GM18505 (cell line): Measurements from ENCODE around the gene ANKEF1.
"Not testable (repeated sequence)": the region's sequence is repeated elsewhere in the genome, so short reads cannot be mapped to it uniquely, and the experiment has no call there.

Source experiments
- ATAC-seq: cut with Tn5 transposase; IDR thresholded peaks from one replicate; pipeline ENCODE4 v1.9.1; 2021; ENCODE audit not compliant: unreplicated experiment
- POLR2A ChIP-seq: IDR thresholded peaks from 4 replicates; pipeline ENCODE4 v1.6.1; 2011; ENCODE audit warnings: borderline replicate concordance; ENCODE audit not compliant: insufficient read depth, insufficient read length; ENCODE audit errors: extremely low read depth

Gene ANKEF1

DNA sequence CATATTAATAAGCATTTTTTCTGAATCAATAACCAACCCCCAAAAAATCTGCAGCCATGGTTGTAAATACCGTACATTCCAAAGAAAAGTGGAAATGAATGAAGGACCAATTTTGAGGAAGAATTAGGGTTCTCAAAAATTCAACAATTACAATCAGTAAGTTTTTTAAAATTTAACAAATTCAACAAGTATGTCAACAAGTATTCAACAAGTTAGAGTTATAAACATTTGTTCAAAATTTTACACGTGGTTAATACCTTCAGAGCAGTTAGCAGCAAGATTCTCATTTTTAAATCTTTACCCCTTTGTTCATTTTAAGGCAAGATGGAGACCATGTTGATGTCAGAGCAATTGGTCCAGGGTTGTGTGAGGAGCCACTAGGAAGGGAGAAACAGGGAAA lies 27.6 kb upstream of the ANKEF1 start:
- ATAC-seq, result no peak
- no peak for TF ChIP-seq POLR2A

DNA sequence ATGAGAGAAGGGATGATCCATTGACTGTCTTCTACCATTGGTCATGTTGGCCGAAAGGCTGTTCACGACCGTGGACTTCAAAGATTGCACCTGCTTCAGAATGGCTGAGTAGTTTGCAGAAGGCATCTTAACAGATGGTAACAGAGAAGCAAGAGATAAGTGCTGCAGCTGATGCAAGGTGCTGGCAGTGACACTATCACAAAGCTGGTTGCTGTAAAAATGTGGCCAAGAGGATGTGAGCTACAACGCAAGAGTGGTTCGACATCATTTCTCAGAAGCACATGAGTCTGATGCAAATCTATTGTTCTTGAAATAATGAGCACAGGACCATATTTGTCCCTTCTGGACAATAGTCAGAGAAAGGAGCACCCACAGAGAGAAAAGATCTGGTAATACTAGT lies 27.0 kb upstream of the ANKEF1 start:
- no peak for ATAC-seq
- TF ChIP-seq POLR2A, result no peak

DNA sequence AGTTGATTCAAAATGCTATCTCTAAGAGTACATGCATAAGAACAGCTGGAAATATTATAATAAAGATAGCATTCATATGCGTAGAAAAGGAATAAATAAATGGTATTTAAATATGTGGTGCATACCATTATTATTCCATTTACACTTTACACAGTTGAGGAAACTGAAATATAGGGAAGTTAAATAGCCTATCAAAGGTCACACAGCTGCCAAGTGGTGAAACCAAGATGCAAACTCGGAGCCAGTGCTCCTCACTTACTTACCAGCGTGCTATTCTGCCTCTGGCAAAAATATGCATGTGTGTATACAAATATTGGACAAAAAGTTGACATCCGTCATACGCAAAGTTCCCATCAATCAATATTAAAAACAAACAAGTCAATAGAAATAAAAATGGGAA lies 22.3 kb upstream of the ANKEF1 start:
- TF ChIP-seq POLR2A, result no peak
- no peak for ATAC-seq

DNA sequence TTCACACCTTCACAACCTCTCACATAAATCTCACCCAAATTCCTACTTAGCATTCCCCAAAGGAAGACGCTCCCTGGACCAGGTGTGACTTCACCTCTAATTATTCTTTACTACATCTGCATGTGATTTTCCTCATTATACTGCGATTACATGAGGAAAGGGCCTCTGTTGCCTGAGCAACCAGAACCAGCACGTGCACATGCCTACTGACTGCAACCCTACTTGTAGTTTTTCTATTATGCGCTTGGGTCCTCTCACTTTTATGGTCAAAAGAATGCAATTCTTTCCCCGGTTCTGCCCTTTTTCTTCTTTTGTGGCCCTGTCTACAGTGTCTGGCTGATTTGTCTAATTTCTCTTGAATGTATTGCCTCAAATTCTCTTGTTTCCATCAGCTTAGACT lies 20.4 kb upstream of the ANKEF1 start:
- no peak for TF ChIP-seq POLR2A

DNA sequence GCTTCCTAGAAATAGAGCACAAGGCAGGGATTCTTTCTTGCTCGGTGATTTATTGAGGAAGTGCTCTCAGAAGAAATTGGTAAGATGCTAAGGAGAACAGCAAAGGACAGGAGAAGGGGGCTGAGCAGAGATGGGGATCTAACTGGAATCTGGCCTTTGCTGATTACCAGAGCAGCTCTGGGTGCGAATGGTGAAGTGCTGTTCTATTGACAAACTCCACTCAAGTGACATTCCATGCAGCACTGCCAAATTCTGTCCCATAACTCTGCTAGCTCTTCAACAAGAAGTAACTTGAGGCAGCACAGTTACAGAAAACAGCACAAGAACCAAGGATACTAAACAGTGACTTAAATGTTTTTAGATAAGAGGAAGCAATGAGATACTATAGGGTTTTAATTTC lies 13.8 kb upstream of the ANKEF1 start:
- no peak for ATAC-seq
- TF ChIP-seq POLR2A, result no peak

More for the DNA sequence above, 20.4 kb upstream of the ANKEF1 start:
- ATAC-seq, result no peak

DNA sequence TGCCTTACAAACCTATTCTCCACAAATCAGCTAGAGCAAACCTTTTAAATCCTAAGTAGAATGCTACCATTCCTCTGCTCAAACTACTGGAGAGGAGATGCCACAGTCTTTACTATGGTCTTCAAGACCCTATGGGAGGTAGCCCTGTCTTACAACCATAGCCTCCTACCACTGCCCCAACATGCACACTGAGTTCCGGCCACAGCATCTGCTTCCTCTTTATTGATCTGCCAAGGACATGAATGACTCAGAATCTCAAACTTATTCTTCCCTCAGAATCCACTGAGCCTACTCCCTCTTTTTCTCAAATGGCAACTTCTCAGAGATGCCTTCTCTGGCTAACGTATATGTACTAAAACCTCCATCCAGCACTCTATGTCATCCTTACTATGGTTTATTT lies 12.2 kb upstream of the ANKEF1 start:
- peak; percentile 70 for ATAC-seq
- no peak for TF ChIP-seq POLR2A

DNA sequence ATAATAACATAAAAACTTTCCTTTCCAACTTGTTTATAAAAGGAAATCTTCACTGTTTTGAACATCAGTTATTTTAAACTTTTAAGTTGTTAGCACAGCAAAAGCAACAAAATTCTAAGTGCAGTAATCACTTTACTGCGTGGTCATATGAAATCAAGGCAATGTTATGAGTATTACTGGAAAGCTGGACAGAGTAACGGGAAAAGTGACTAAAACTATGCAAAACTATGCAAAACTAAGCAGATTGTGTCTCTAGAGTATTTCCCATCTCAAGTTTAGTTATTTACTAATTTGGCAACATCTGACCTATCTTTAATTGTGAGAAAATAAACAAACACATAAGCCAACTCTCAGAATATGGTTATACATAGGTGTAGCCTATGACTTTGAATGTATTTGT lies 10.9 kb upstream of the ANKEF1 start:
- TF ChIP-seq POLR2A, result no peak
- ATAC-seq, result no peak

DNA sequence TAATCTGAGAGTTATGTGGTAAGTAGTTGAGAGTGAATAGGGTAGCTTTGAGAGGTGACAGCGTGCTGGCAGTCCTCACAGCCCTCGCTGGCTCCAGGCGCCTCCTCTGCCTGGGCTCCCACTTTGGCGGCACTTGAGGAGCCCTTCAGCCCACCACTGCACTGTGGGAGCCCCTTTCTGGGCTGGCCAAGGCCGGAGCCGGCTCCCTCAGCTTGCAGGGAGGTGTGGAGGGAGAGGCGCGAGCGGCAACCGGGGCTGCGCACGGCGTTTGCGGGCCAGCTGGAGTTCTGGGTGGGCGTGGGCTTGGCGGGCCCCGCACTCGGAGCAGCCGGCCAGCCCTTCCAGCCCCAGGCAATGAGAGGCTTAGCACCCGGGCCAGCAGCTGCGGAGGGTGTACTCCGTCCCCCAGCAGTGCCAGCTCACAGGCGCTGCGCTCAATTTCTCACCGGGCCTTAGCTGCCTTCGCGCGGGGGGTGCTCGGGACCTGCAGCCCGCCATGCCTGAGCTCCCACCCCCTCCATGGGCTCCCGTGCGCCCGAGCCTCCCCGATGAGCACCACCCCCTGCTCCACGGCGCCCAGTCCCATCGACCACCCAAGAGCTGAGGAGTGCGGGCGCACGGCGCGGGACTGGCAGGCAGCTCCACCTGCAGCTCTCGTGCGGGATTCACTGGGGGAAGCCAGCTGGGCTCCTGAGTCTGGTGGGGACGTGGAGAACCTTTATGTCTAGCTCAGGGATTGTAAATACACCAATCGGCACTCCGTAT lies 3.2 kb upstream of the ANKEF1 start:
- ATAC-seq, result not testable (repeated sequence)

DNA sequence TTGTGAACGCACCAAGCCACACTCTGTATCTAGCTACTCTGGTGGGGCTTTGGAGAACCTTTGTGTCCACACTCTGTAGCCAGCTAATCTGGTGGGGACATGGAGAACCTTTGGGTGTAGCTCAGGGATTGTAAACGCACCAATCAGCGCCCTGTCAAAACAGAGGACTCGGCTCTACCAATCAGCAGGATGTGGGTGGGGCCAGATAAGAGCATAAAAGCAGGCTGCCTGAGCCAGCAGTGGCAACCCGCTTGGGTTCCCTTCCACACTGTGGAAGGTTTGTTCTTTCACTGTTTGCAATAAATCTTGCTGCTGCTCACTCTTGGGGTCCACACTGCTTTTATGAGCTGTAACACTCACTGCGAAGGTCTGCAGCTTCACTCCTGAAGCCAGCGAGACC lies 2.5 kb upstream of the ANKEF1 start:
- ATAC-seq, result not testable (repeated sequence)

DNA sequence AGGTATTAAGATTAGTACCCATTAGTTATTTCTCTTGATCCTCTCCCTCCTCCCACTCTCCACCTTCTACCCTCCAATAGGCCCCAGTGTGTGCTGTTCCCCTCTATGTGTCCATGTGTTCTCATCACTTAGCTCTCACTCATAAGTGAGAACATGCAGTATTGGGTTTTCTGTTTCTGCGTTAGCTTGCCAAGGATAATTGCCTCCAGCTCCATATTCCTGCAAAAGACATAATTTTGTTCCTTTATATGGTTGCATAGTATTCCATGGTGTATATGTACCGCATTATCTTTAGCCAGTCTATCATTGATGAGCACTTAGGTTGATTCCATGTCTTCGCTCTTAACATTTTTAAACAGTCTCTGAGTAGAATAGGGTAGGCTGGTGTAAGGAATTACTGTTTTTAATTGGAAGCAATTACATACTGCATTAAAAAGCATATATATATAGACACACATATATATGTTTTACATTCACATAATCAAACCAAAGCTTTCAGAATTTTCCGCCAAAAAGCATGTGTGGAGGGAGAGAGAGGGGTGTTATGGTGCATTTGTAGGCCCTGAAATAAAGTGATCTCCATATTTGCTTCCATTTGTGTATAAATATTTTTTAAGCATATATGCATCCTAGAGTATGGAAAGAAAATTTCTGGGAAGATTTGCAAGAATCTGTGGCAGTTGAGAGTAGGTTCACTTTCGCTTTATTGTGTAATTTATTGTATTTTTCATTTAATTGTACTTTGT lies 709 bp upstream of the ANKEF1 start:
- no peak for ATAC-seq
- no peak for TF ChIP-seq POLR2A

DNA sequence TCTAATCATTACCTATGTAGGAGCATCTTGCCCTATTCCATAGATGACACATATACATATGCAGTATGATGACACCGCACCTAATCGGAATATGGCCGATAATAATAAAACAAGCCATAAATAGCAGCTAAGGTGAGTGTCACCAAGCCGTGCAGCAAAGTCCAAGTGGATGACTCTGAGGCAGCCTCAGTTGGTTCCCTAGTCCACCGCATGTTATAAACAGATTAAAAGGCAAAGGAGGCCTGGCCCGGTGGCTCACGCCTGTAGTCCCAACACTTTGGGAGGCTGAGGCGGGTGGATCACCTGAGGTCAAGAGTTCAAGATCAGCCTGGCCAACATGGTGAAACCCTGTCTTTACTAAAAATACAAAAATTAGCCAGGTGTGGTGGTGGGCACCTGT lies 1.5 kb downstream of the ANKEF1 start:
- not testable (repeated sequence) for ATAC-seq

DNA sequence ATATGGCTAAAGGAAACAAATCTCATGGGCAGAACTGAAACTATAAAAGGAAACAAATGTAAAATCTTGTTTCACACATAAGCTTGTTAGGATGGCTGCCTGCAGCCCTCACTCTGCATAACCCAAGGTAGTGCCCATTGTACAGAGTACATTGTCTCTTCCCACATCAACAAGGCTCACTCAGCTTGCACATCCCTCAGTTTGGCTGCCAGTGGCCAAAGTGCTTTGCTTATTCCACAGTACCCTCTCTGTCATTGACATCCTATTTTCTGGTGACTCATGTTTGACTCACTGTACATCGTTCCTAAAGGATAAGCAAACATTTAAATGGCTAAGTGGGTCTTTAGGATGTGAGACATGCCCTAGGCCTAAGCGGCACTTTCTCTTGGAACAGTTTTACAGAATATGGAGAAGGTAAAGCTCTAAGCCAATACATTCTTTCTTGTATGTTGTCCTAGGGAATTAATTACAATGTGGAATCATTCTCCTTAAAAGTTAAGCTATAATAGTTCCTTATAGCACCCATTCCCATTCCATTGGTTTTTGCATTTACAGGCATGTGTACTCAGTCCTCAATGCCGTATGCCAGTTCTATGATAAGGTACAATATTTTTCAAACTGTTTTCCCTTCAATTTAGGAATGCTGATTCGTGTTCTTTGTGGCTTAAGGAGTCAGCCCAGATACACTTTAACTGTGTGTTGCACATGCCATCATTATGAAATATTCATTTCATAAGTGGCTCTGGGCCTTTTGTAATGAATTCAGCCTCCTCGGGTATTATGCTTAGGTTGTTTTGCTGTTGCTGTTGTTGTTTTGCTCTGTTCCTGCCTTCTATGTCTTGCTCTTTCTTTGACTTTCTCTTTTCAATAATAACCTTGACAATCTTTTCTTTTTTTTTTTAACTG lies 5.5 kb downstream of the ANKEF1 start:
- TF ChIP-seq POLR2A, result no peak
- ATAC-seq, result no peak

DNA sequence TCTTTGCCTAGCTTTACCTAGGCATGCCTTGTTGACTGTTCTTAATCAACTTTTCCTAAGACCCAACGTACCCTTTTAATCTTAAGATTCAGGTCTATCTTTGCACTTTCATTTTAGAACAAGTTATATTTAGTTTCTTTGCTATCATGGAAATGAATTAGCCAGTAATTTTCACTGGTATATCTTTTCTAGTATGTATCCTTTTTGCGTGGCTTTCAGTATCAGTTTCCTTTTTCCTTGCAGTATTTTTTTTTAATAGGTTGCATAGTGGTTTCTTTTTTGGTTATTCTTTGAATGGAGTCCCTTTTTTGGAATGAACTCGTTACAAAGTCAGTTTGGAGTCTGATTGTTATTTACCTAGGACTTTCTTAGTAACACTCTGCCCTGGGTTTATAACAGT lies 7.3 kb downstream of the ANKEF1 start:
- TF ChIP-seq POLR2A, result no peak

DNA sequence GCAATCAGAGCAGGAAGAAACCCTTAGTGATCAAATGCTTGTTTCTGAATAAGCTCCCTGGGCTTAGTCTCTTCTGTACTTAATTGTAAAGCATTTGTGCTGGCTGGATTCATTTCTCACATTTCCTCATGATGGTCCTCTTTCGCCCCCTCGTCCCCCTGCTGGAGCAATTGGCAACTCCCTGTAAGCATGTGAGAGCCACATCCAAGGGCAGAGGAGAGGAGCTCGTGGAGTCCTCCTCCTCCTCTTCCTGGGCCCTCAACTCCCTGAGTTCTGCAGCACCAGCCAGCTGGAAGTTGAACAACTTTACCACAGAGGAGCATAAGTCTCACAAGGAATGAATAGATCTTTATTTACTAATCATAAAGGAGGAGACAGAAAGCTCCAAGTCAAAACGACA lies 12.6 kb downstream of the ANKEF1 start:
- no peak for ATAC-seq
- TF ChIP-seq POLR2A, result no peak

More for the DNA sequence above, 7.3 kb downstream of the ANKEF1 start:
- ATAC-seq, result no peak
